K562 (cell line): ENCODE measurements around the gene HOXB13. TPM values are rescaled to one million over a fixed set of nuclear protein-coding genes. Genes with fewer than 3 reads are reported as not detected.

Source experiments
- ATAC-seq: fragments of 200-7000 bp; cut with Tn5 transposase; 3 replicates; pipeline ENCODE4 v1.9.1; 2020; ENCODE audit warnings: moderate library complexity
- BruUV-seq: library from RNA; stranded (reverse); fragments of 400-500 nt; replicated peaks from 2 replicates; lab custom pipeline; 2021; lab: Mats Ljungman, UMichigan
- CTCF ChIA-PET: fragments of 300-600 bp; formaldehyde crosslinking; extraction: SDS; loops from one replicate; lab custom pipeline; 2021; ENCODE audit warnings: low intra/inter-chr PET ratio; lab: Yijun Ruan, JAX
- POLR2A ChIA-PET: fragments of 300-600, 350-650 bp; sonication (Branson Sonifier 250); formaldehyde crosslinking; extraction: SDS; loops from one replicate; lab custom pipeline; 2021; ENCODE audit warnings: antibody characterized with exemption, inconsistent platforms; lab: Yijun Ruan, JAX
- DNase-seq, 4 experiments: peaks; one replicate each; pipeline versions ENCODE4 v3.0.0 to v3.0.0-alpha.2; 2011 to 2018; ENCODE audit warnings: low spot score in 3 of 4, mixed read lengths in 3 of 4; ENCODE audit errors: extremely low read depth in 1 of 4
- FAIRE-seq: peaks from 2 replicates; lab custom pipeline; 2011; peaks lifted over from hg19 to GRCh38; lab: Jason Lieb, UNC
- H2AFZ ChIP-seq: 2 replicates; pipeline ENCODE4 v1.6.0; 2011; ENCODE audit warnings: low read depth, low read length, control low read depth, inconsistent platforms
- H3K27ac ChIP-seq: fragments of 200-600 bp; 3 replicates; pipeline ENCODE4 v1.8.0; 2011; ENCODE audit warnings: low read depth, mild to moderate bottlenecking, control low read depth, inconsistent platforms, low read length, moderate library complexity, mixed read lengths; ENCODE audit errors: extremely low read depth
- H3K27me3 ChIP-seq, 2 experiments: fragments of 300-600 bp in 1 of 2; 2 replicates in 1 of 2; 3 replicates in 1 of 2; pipeline versions ENCODE4 v1.6.0 to v1.8.0; 2011; ENCODE audit warnings: inconsistent platforms in 2 of 2, low read length in 2 of 2, mild to moderate bottlenecking in 1 of 2, mixed read lengths in 1 of 2, moderate library complexity in 1 of 2; ENCODE audit not compliant: control insufficient read depth in 2 of 2, insufficient read depth in 2 of 2
- H3K36me3 ChIP-seq: fragments of 300-600 bp; 3 replicates; pipeline ENCODE4 v1.8.0; 2011; ENCODE audit warnings: mild to moderate bottlenecking, low read length, inconsistent platforms; ENCODE audit not compliant: control insufficient read depth, insufficient read depth
- H3K4me1 ChIP-seq, 2 experiments: fragments of 200-600 bp in 1 of 2; replicated peaks in 1 of 2; 2 replicates in 1 of 2; 3 replicates in 1 of 2; pipeline versions ENCODE4 v1.5.1 to v1.8.0; 2011; ENCODE audit warnings: inconsistent platforms in 2 of 2, low read length in 2 of 2, mild to moderate bottlenecking in 1 of 2, mixed read lengths in 1 of 2, moderate library complexity in 1 of 2; ENCODE audit not compliant: control insufficient read depth in 2 of 2, insufficient read depth in 2 of 2
- H3K4me2 ChIP-seq: 2 replicates; pipeline ENCODE4 v1.6.1; 2011; ENCODE audit warnings: low read length, control low read depth, inconsistent platforms, mixed read lengths; ENCODE audit not compliant: insufficient read depth
- H3K4me3 ChIP-seq: fragments of 200-600 bp; sonication (generic), shearing (Covaris generic); 2 replicates; pipeline ENCODE4 v1.5.1; 2016; ENCODE audit warnings: control low read depth, inconsistent platforms
- H3K79me2 ChIP-seq: fragments of 200-600 bp; 3 replicates; pipeline ENCODE4 v1.8.0; 2011; ENCODE audit warnings: low read length, inconsistent platforms; ENCODE audit not compliant: control insufficient read depth, insufficient read depth
- H3K9ac ChIP-seq, 2 experiments: 2 replicates each; pipeline versions ENCODE4 v1.6.0 to v1.6.1; 2011; ENCODE audit warnings: low read depth in 2 of 2, low read length in 2 of 2, control low read depth in 1 of 2, inconsistent platforms in 1 of 2, mild to moderate bottlenecking in 1 of 2, mixed read lengths in 1 of 2; ENCODE audit not compliant: insufficient read depth in 1 of 2
- H3K9me1 ChIP-seq: one replicate; pipeline ENCODE4 v1.6.0; 2011; ENCODE audit warnings: inconsistent platforms, mild to moderate bottlenecking, low read length, moderate library complexity; ENCODE audit not compliant: control insufficient read depth, insufficient read depth
- H3K9me3 ChIP-seq: replicated peaks from 2 replicates; pipeline ENCODE4 v1.5.1; 2011; ENCODE audit warnings: low read depth, low read length, inconsistent platforms; ENCODE audit not compliant: control insufficient read depth, insufficient read depth
- H4K20me1 ChIP-seq: replicated peaks from 2 replicates; pipeline ENCODE4 v1.6.1; 2011; ENCODE audit warnings: low read length, inconsistent platforms, mixed read lengths; ENCODE audit not compliant: control insufficient read depth, insufficient read depth
- BRD9 ChIP-seq: fragments of 450-650 bp; IDR thresholded peaks from 2 replicates; pipeline ENCODE4 v1.6.1; 2018; ENCODE audit warnings: low read depth; ENCODE audit not compliant: partially characterized antibody
- HNRNPUL1 ChIP-seq: fragments of 200-400 bp; formaldehyde crosslinking; IDR thresholded peaks from 2 replicates; pipeline ENCODE4 v1.6.1; 2017; ENCODE audit warnings: low read length
- MEF2A ChIP-seq: IDR thresholded peaks from 2 replicates; pipeline ENCODE4 v1.6.1; 2011; ENCODE audit warnings: low read depth, mild to moderate bottlenecking, low read length, moderate library complexity; ENCODE audit not compliant: control insufficient read depth
- NCOA4 ChIP-seq: fragments of 450-650 bp; IDR thresholded peaks from 2 replicates; pipeline ENCODE4 v1.6.1; 2018; ENCODE audit warnings: mild to moderate bottlenecking; ENCODE audit not compliant: partially characterized antibody
- NFRKB ChIP-seq: fragments of 450-650 bp; IDR thresholded peaks from 2 replicates; pipeline ENCODE4 v1.6.1; 2016; ENCODE audit warnings: low read depth
- SPI1 ChIP-seq: IDR thresholded peaks from 2 replicates; pipeline ENCODE4 v1.6.1; 2011; ENCODE audit warnings: low read depth, low read length, control low read depth, borderline replicate concordance
- ZFX ChIP-seq: sonication (generic); formaldehyde crosslinking; IDR thresholded peaks from 2 replicates; pipeline ENCODE4 v1.8.0; 2022; ENCODE audit warnings: mild to moderate bottlenecking, missing genetic modification reagents, moderate library complexity
- ZMIZ1 ChIP-seq, 2 experiments: fragments of 150-350 bp in 1 of 2; IDR thresholded peaks; 2 replicates each; pipeline ENCODE4 v1.6.1; 2012 to 2016; ENCODE audit warnings: low read depth in 2 of 2, low read length in 2 of 2, mild to moderate bottlenecking in 1 of 2, moderate library complexity in 1 of 2
- ZNF121 ChIP-seq: sonication (generic); formaldehyde crosslinking; conservative IDR thresholded peaks from 2 replicates; pipeline ENCODE4 v1.8.0; 2022; ENCODE audit warnings: missing genetic modification reagents
- ZNF165 ChIP-seq: fragments of 250-450 bp; sonication (Bioruptor Pico); IDR thresholded peaks from 2 replicates; pipeline ENCODE4 v1.4.0; 2020; ENCODE audit warnings: borderline replicate concordance
- ZNF253 ChIP-seq: fragments of 250-450 bp; sonication (Bioruptor Pico); conservative IDR thresholded peaks from 2 replicates; pipeline ENCODE4 v1.6.1; 2021; ENCODE audit warnings: mild to moderate bottlenecking
- ZNF583 ChIP-seq: fragments of 250-450 bp; sonication (Bioruptor Pico); IDR thresholded peaks from 2 replicates; pipeline ENCODE4 v1.4.0; 2020
- ZNF589 ChIP-seq: fragments of 200-800 bp; sonication (Bioruptor generic); IDR thresholded peaks from 2 replicates; pipeline ENCODE4 v1.6.1; 2016; ENCODE audit warnings: low read depth, missing genetic modification characterization, missing compliant biosample characterization
- ZSCAN32 ChIP-seq: fragments of 450-650 bp; formaldehyde crosslinking; IDR thresholded peaks from 2 replicates; pipeline ENCODE4 v1.4.0; 2020; ENCODE audit warnings: mild to moderate bottlenecking, moderate library complexity
- WGBS: fragments of 100-300 bp; shearing (Covaris generic); methylation state at CpG from one replicate; pipeline ENCODE4 v1.1.6; 2016; ENCODE audit warnings: low coverage, mixed read lengths; ENCODE audit not compliant: insufficient coverage; ENCODE audit errors: missing lambda C conversion rate; 5-methylcytosine and 5-hydroxymethylcytosine counted together
- in situ Hi-C: fragments of 300-500 bp; cut with MboI; formaldehyde crosslinking; loops from 4 replicates; pipeline ENCODE4 v1.15.0; 2018; ENCODE audit warnings: inconsistent platforms, mixed read lengths
- intact Hi-C: fragments of 100-400 bp; cut with micrococcal nuclease; formaldehyde crosslinking; loops from 2 replicates; pipeline ENCODE4 v1.14.2; 2022
- polyA plus RNA-seq, 8 experiments: library from polyadenylated mRNA; depleted of rRNA in 4 of 8; stranded (reverse) in 5 of 8; unstranded in 3 of 8; fragments of >200 nt; fragmentation: Nextera tagmentation in 2 of 8; fragmentation: Illumina TruSeq in 1 of 8; extraction: Ambion mirVana in 2 of 8; extraction: Trizol in 1 of 8; gene quantifications; 2 replicates each; pipeline versions ENCODE4 v1.2.1 to v1.2.3, GENCODE V29; 2011 to 2014; ENCODE audit warnings: inconsistent platforms in 1 of 8, missing spikeins in 1 of 8
- total RNA-seq, 7 experiments: library from RNA; depleted of rRNA in 6 of 7; stranded (reverse); fragments of >200 nt in 6 of 7; fragmentation: Illumina TruSeq in 2 of 7; extraction: Trizol in 2 of 7; gene quantifications; 2 replicates each; pipeline versions ENCODE4 v1.2.1 to v1.2.3, GENCODE V29; 2011 to 2021; ENCODE audit warnings: low replicate concordance in 1 of 7
- TF ChIP-seq, protein P1 (sequence below): fragments of 450-650 bp; formaldehyde crosslinking; conservative IDR thresholded peaks from 2 replicates; pipeline ENCODE4 v1.4.0; 2022; ENCODE audit warnings: mild to moderate bottlenecking, missing genetic modification characterization

Gene HOXB13
- total and polyA plus RNA-seq, 9 of the 15 experiments (the other 6 are each of a cell fraction or from before 2014, with no cell fraction given): not detected

DNA sequence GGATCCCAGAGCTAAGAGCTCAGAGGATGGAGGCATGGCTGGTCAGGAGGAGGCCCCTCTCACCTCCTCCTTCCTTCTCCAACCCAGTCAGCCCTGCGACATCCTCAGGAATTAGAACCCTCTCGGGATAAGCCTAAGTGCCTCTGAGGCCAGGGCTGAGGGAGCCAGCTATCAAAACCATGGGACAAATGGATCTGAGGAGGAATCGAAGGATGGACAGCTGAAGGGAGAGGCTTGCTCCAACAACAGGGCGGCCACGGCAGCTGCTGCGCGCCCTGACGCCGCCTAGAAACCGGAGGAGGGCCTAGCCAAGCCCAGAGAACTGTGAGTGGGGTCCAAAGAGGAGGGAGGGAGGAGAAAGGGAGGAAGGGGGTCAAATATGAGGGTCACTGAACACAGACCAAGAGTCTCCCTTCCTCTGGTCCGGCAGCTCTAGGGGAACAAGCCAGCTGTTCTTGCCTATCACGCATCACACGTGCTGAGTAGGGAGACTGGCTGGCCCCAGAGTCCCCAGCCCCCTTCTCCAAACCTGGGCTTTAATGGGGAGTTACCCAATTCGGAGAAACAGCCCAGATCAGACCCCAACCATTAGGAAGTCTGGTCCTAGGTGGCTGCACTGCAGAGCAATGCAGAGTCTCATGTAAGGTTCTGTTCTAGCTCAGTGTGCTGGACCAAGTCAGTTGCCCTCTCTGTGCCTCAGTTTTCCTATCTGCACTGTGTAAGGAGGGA lies 5.9 kb upstream of the HOXB13 start:
- Histone ChIP-seq H3K27me3 (peaks cover 59 to 78% of the 10 kb centered on the region in 2 experiments), H3K9ac (no peak overlapping the region), H3K4me2 (no peak overlapping the region), H3K4me1 (peaks cover 0 to 14% of the 10 kb centered on the region in 2 experiments; a peak in 3 of 5 replicates), H4K20me1 (no peaks in the 10 kb centered on the region; the same call in none of the 2 replicates), H3K9me3 (no peaks in the 10 kb centered on the region), H3K27ac (no peak overlapping the region), H3K36me3 (no peaks in the 10 kb centered on the region), H3K9me1 (no peaks in the 10 kb centered on the region), H3K79me2 (no peaks in the 10 kb centered on the region), H2AFZ (no peak overlapping the region), H3K4me3 (no peak overlapping the region)
- intact Hi-C loops: no loop called here
- 3% methylated on average over 12 of the region's 14 CpGs for whole genome bisulfite sequencing
- in situ Hi-C loops: no loop called here
- TF ChIP-seq NCOA4 (no peak), ZMIZ1 (IDR thresholded peaks at IDR 0.05; ENCODE audit: low read depth in 2 of 2, low read length in 2 of 2) (no peak), ZNF121 (CRISPR knock-in tag) (no peak), HNRNPUL1 (no peak), ZNF589 (CRISPR knock-in tag) (no peak), ZNF583 (no peak), ZFX (CRISPR knock-in tag) (no peak), BRD9 (no peak), SPI1 (no peak), ZSCAN32 (no peak), NFRKB (no peak), MEF2A (no peak), ZNF253 (no peak), ZNF165 (CRISPR knock-in tag) (no peak)
- TF ChIP-seq, protein P1, sequence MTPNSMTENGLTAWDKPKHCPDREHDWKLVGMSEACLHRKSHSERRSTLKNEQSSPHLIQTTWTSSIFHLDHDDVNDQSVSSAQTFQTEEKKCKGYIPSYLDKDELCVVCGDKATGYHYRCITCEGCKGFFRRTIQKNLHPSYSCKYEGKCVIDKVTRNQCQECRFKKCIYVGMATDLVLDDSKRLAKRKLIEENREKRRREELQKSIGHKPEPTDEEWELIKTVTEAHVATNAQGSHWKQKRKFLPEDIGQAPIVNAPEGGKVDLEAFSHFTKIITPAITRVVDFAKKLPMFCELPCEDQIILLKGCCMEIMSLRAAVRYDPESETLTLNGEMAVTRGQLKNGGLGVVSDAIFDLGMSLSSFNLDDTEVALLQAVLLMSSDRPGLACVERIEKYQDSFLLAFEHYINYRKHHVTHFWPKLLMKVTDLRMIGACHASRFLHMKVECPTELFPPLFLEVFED: no peak
- ATAC-seq (no peak), FAIRE-seq (no peak), DNase-seq (no peak)
- ChIA-PET CTCF (no interaction called here), POLR2A (interaction anchor here (0.5 to 1.2 kb wide), 5 partner anchors 10 to 523 kb away, joined by 3 read pairs; no protein-coding TSS in a partner anchor)
- BruUV-seq: no TSS peak
